DOHH2 (cell line): ENCODE results near the gene ABCA1.

Experiments
- CTCF ChIP-seq: fragments of 200-600 bp; sonication (generic); IDR thresholded peaks from one replicate; pipeline ENCODE4 v1.5.1; 2014; ENCODE audit warnings: antibody characterized with exemption, mild to moderate bottlenecking, low read depth, low read length; ENCODE audit not compliant: poor library complexity, severe bottlenecking
- EZH2phosphoT487 ChIP-seq: fragments of 200-600 bp; sonication (generic); IDR thresholded peaks from 2 replicates; pipeline ENCODE4 v1.6.1; 2017; ENCODE audit warnings: borderline replicate concordance, mild to moderate bottlenecking, antibody characterized with exemption, low read length, moderate library complexity, mixed read lengths

- TF ChIP-seq CTCF (no peak), EZH2phosphoT487 (no peak)
These were observed 33.9 kb upstream of the ABCA1 start for GRCh38 chr9:104961701-104962359.
